DOHH2 (cell line): Measurements from ENCODE around the gene PMS1.

Experiments
- CTCF ChIP-seq: fragments of 200-600 bp; sonication (generic); IDR thresholded peaks from one replicate; pipeline ENCODE4 v1.5.1; 2014; ENCODE audit warnings: antibody characterized with exemption, mild to moderate bottlenecking, low read depth, low read length; ENCODE audit not compliant: poor library complexity, severe bottlenecking
- EZH2phosphoT487 ChIP-seq: fragments of 200-600 bp; sonication (generic); IDR thresholded peaks from 2 replicates; pipeline ENCODE4 v1.6.1; 2017; ENCODE audit warnings: borderline replicate concordance, mild to moderate bottlenecking, antibody characterized with exemption, low read length, moderate library complexity, mixed read lengths

- TF ChIP-seq CTCF (no peak), EZH2phosphoT487 (no peak)
These were observed 69.9 kb downstream of the PMS1 start for GRCh38 chr2:189854187-189854586.
